Upper lobe of right lung (tissue), 1 donor: Measurements from ENCODE around the gene POPDC2. TPM values are rescaled to one million over a fixed set of nuclear protein-coding genes. Genes with fewer than 3 reads are reported as not detected.
A peak's percentile ranks its signal among the peaks of the same experiment; 100 is the strongest.

Source experiments
- ATAC-seq: fragments of 200-7000 bp; cut with Tn5 transposase; one replicate; pipeline ENCODE4 v1.9.1; 2020; ENCODE audit warnings: mild to moderate bottlenecking, moderate library complexity
- DNase-seq: peaks from one replicate; pipeline ENCODE4 v3.0.0-alpha.2; 2020
- H3K27ac ChIP-seq: fragments of 200-600 bp; one replicate; pipeline ENCODE4 v1.8.0; 2022
- H3K27me3 ChIP-seq: fragments of 200-600 bp; one replicate; pipeline ENCODE4 v1.8.0; 2022; ENCODE audit warnings: mild to moderate bottlenecking
- H3K36me3 ChIP-seq: fragments of 200-600 bp; one replicate; pipeline ENCODE4 v1.8.0; 2022
- H3K4me1 ChIP-seq: fragments of 200-600 bp; one replicate; pipeline ENCODE4 v1.8.0; 2022
- H3K4me3 ChIP-seq: fragments of 200-600 bp; one replicate; pipeline ENCODE4 v1.8.0; 2022; ENCODE audit warnings: mild to moderate bottlenecking
- H3K9me3 ChIP-seq: fragments of 200-600 bp; one replicate; pipeline ENCODE4 v1.8.0; 2022
- intact Hi-C: fragments of 100-400 bp; cut with DNase I; formaldehyde crosslinking; loops from one replicate; pipeline ENCODE4 v1.11.0; 2022
- total RNA-seq: library from RNA; stranded (reverse); fragmentation: NEBNext Ultra II Directional; extraction: Animal tissue kit (Norgen Biotek cat#: 25700); gene quantifications from one replicate; pipeline ENCODE4 v1.2.1, GENCODE V29; 2021
- TF ChIP-seq, protein P1 (sequence below): fragments of 200-600 bp; IDR thresholded peaks from one replicate; pipeline ENCODE4 v1.8.0; 2022; ENCODE audit warnings: antibody characterized with exemption
- donor health status: DM: no; HTN: yes; CAD: no; lungs with severe emphysema.

POPDC2 gene
- total RNA-seq, 1 donor from 2014 or later: 2.7 TPM

DNA sequence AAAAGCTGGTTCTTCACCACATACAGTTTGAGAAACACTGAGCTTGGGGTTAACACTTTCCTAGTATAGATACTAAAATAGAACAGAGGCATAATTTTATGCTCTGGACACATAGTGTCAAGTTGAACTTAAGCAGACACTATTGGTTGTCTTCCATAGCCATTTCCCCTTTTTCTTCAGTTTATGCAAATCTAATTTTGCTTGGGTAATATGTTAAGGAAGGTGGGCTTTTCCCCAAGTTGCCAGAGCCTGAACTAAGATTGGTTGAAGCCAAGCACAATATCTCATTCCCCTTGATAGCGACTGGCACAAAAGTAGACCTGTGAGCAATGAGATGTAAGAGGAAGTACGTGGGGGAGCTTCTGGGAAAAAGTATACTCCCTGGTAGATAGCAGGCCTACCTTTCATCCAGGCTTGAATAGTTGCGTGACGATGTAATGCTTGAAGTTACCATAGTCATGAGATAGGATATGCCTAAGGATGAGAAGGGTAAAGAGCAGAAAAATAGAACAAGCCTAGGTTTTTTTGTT is 4.5 kb upstream of the POPDC2 start:
- intact Hi-C loops: no loop called here
- Histone ChIP-seq H3K4me3 (no peak overlapping the region), H3K4me1 (peaks cover 15% of the 10 kb centered on the region), H3K27me3 (no peaks in the 10 kb centered on the region), H3K36me3 (peaks cover 18% of the 10 kb centered on the region), H3K27ac (no peak overlapping the region), H3K9me3 (no peaks in the 10 kb centered on the region)
- no peak for DNase-seq
- TF ChIP-seq, protein P1, sequence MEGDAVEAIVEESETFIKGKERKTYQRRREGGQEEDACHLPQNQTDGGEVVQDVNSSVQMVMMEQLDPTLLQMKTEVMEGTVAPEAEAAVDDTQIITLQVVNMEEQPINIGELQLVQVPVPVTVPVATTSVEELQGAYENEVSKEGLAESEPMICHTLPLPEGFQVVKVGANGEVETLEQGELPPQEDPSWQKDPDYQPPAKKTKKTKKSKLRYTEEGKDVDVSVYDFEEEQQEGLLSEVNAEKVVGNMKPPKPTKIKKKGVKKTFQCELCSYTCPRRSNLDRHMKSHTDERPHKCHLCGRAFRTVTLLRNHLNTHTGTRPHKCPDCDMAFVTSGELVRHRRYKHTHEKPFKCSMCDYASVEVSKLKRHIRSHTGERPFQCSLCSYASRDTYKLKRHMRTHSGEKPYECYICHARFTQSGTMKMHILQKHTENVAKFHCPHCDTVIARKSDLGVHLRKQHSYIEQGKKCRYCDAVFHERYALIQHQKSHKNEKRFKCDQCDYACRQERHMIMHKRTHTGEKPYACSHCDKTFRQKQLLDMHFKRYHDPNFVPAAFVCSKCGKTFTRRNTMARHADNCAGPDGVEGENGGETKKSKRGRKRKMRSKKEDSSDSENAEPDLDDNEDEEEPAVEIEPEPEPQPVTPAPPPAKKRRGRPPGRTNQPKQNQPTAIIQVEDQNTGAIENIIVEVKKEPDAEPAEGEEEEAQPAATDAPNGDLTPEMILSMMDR: no peak
- ATAC-seq: no peak

DNA sequence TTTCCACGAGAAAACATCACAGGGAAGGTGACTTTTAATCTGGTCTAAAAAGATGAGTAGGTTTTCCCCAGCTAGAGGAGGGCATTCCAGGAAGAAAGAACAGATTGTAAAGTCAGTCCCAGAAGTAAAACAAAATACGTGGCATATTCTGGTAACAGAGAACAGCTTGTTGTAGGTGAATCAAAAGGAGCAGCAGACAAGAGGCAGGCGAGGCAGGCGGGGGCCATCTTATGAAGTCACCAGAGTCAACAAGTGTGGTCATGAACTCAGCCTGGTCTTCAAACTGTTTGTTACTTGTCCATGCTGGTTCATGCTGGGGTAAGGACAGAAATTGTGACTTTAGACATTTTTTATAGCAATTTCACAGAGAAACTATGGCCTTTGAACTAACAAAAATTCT is 4.0 kb upstream of the POPDC2 start:
- intact Hi-C loops: no loop called here
- TF ChIP-seq, protein P1: no peak
- Histone ChIP-seq H3K36me3 (peaks cover 13% of the 10 kb centered on the region), H3K9me3 (no peaks in the 10 kb centered on the region), H3K4me3 (no peak overlapping the region), H3K27me3 (no peaks in the 10 kb centered on the region), H3K27ac (no peak overlapping the region), H3K4me1 (peaks cover 12% of the 10 kb centered on the region)
- ATAC-seq (no peak), DNase-seq (no peak)

DNA sequence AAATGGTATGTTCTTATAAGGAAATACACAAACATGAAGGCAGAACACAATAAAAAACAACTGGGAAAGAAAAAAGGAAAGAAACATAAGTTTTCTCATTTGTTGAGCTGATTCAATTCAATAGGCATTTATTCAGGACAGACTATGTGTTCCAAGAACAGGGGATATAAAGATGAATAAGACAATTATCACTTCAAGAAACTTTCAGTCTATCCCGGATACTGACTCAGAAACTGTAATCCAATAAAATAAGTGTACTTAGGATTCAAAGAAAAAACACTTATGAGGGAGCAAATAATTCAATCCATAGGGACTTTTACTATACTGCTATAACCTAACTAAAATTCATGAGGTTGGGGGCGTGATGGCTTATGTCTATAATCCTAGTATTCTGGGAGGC is 3.5 kb upstream of the POPDC2 start:
- Histone ChIP-seq H3K27me3 (no peaks in the 10 kb centered on the region), H3K36me3 (peaks cover 8% of the 10 kb centered on the region), H3K9me3 (no peaks in the 10 kb centered on the region), H3K4me1 (peaks cover 12% of the 10 kb centered on the region), H3K27ac (no peak overlapping the region), H3K4me3 (no peak overlapping the region)
- DNase-seq (no peak), ATAC-seq (no peak)
- intact Hi-C loops: no loop called here
- TF ChIP-seq, protein P1: no peak

DNA sequence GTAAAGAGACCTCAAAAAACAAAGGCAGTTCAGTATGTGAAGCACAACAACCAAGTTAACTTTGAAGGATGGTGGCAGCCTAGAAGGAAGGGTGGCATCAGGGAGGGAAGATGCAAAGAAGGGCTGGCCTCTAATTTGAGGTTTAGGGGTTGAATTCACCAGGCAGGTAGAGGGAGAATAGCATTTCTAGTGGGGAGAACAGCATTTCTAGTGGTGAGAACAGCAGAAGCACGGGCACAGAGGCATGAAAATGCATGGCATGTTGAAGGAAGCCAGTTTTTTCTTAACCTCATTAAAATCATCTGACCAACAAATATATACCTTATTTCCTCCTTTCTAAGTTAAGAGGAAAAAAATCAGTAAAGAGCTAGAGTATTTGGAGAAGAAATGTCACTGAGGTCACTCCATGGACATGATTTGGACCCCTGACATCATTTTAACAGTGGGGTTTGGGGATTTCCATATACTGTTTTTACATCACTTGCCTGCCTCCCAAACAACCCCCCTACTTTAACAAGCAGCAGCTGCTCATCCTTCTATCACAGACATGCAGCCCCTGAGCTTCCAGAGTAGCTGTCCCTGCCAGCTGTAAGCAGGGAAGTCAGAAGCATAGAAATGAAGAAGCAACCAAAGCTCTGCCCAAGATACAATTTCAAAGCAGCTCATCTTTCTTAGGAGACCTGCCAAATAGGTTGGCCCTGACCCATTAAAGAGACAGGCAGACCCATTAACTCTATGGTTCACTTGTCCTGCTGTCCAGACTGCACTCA is 2.4 kb upstream of the POPDC2 start:
- H3K36me3 ChIP-seq: no peaks in the 10 kb centered on the region
- TF ChIP-seq, protein P1: no peak
- peaks cover 13% of the 10 kb centered on the region for H3K4me1 ChIP-seq
- no peak overlapping the region for H3K27ac ChIP-seq
- H3K9me3 ChIP-seq: no peaks in the 10 kb centered on the region
- H3K27me3 ChIP-seq: no peaks in the 10 kb centered on the region
- intact Hi-C loops: no loop called here
- ATAC-seq: no peak
- H3K4me3 ChIP-seq: no peak overlapping the region
- no peak for DNase-seq

DNA sequence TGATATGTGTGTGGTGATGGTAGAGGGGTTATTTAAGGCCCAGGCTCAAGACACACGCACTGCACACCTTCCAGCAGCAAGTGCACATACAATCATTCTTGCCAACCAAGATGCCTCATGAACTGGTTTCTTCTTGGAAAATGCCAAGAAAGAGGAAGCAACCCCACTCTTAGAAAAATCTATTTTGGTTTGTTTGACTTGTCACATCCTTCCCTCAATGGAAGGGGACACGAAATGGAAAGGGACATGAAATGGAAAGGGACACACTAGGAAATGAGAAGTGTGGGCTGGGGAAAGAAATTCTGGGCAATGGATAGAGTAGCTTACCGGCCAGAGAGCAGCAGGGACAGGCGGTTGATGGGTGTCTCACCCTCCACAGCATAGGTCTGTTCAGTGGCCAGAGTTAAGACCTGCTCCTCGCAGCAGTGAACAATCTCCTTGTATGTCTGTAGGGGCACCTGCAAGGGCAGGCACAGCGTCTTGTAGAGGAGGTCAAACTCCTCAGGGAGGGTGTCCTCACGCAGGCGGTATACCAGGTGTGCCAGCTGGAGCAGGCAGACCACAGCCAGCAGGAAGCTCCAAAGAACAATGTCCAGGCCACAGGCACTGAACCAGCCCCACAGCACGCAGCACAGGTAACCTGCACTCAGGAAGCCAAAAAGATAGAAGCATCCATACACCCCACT is 640 bp downstream of the POPDC2 start:
- Histone ChIP-seq H3K27me3 (no peaks in the 10 kb centered on the region), H3K27ac (no peak overlapping the region), H3K9me3 (no peaks in the 10 kb centered on the region), H3K36me3 (no peaks in the 10 kb centered on the region), H3K4me1 (peaks cover 17% of the 10 kb centered on the region), H3K4me3 (no peak overlapping the region)
- intact Hi-C loops: no loop called here
- TF ChIP-seq, protein P1: no peak
- peak; percentile 28 for ATAC-seq
- no peak for DNase-seq
